Measurements from ENCODE around the gene HIF1AN. TPM values are rescaled to one million over a fixed set of nuclear protein-coding genes. Genes with fewer than 3 reads are reported as not detected.

The HIF1AN gene
- total RNA-seq, 1 donor from 2014 or later: 59.9 TPM

DNA sequence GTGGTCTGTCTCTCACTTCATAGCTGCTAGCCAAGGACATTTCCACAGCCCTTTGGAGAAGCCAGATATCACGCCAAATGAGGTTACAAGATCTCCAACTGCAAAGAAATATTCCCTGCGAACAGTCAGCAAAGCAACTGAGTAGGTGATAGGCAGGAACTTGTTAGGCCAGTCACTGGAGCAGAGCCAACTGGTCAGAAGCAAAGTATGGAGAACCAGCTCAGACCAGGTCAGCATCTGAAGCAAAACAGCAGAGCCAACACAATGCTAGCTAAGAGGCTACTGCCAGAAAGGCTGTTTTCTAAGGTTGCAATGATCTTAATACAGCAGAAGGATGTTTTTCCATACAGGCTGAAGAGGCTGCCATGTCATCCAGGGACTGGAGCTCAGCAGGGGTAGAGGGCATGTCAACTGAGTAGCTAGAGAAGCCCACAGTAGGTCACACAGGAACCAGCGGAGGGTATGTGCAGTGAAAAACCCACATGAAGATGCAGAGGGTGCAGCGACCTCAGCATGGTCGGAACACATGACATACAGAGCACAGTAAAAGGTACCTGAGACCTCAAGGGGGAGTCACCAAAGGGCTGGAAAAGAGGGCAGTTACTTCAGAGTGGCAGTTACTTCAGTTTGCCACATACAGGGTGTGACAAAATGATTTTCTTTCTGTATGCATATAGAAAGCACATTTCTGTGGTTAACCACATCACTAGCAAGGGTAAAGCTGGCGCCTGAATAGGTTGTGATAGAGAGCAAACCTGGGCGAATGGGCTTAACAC is 25.0 kb upstream of the HIF1AN start:
- no peaks in the 10 kb centered on the region for H3K27me3 Mint-ChIP-seq
- ChIA-PET POLR2A (no interaction called here), CTCF (interaction anchor here (1.2 to 2.9 kb wide), 2 partner anchors 8 to 11 kb away, joined by 3 to 15 read pairs; no protein-coding TSS in a partner anchor)
- H3K36me3 Mint-ChIP-seq (ENCODE audit: low read depth): peaks cover 37% of the 10 kb centered on the region
- ATAC-seq (ENCODE audit: low read depth) (no peak), DNase-seq (no peak)
- H3K27ac Mint-ChIP-seq: no peak overlapping the region
- intact Hi-C loops (cut with micrococcal nuclease): no loop called here
- TF ChIP-seq, protein P1, sequence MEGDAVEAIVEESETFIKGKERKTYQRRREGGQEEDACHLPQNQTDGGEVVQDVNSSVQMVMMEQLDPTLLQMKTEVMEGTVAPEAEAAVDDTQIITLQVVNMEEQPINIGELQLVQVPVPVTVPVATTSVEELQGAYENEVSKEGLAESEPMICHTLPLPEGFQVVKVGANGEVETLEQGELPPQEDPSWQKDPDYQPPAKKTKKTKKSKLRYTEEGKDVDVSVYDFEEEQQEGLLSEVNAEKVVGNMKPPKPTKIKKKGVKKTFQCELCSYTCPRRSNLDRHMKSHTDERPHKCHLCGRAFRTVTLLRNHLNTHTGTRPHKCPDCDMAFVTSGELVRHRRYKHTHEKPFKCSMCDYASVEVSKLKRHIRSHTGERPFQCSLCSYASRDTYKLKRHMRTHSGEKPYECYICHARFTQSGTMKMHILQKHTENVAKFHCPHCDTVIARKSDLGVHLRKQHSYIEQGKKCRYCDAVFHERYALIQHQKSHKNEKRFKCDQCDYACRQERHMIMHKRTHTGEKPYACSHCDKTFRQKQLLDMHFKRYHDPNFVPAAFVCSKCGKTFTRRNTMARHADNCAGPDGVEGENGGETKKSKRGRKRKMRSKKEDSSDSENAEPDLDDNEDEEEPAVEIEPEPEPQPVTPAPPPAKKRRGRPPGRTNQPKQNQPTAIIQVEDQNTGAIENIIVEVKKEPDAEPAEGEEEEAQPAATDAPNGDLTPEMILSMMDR (IDR thresholded peaks at IDR 0.05): no peak
- no peaks in the 10 kb centered on the region for H3K4me1 Mint-ChIP-seq
- H3K4me3 Mint-ChIP-seq: no peak overlapping the region
- H3K9me3 Mint-ChIP-seq: no peaks in the 10 kb centered on the region

DNA sequence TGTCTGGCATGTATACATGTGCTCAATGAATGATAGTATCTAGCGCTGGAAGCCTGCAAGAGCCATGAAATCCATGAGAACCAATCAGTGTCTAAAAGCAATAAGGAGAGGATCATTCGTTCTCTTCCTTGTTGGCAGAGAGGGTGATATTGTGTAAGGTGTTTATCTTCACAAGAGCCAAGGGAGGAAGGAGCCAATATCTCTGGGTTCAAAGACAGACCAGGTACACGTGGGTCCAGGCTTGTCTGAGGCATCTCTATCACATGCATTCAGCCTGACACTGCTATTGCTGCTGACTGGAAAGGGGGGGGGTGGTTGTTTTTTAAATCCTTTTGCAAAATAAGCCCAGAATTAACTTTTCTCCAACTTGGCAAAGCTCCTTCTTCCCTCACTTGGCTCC is 20.1 kb upstream of the HIF1AN start:
- TF ChIP-seq, protein P1 (IDR thresholded peaks at IDR 0.05): no peak
- Mint-ChIP-seq H3K4me1 (peaks cover 9% of the 10 kb centered on the region), H3K27ac (no peak overlapping the region), H3K36me3 (ENCODE audit: low read depth) (peaks cover 13% of the 10 kb centered on the region), H3K27me3 (peaks cover 10% of the 10 kb centered on the region), H3K4me3 (no peak overlapping the region), H3K9me3 (no peaks in the 10 kb centered on the region)
- no peak for ATAC-seq (ENCODE audit: low read depth)
- no peak for DNase-seq
- intact Hi-C loops (cut with micrococcal nuclease): loop anchor here (5.0 kb wide), 1 partner anchor 668 kb away; no protein-coding TSS in a partner anchor
- POLR2A ChIA-PET: interaction anchor here (0.6 kb wide), 1 partner anchor 42 kb away, joined by 3 read pairs; no protein-coding TSS in a partner anchor
- CTCF ChIA-PET: no interaction called here

DNA sequence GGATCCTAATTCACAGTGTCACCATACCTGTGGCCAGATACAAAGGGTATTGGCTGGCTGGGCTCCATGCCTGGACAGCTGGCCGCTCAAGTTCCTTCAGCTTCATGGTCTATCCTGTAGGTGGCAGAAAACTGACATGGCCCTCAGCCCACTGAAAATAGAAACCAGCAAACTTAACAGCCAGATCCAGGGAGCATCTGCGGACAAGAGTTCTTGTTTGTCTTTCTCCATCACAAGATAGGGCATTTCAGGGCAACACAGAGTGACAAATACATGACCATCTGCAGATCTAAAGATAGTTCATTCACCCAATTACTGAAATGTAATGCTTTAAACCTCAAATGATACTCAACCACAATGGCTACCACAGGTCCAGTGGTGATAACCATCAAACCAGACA is 18.9 kb upstream of the HIF1AN start:
- POLR2A ChIA-PET: no interaction called here
- intact Hi-C loops (cut with micrococcal nuclease): loop anchor here (5.0 kb wide), 1 partner anchor 670 kb away; no protein-coding TSS in a partner anchor
- ATAC-seq (ENCODE audit: low read depth) (no peak), DNase-seq (no peak)
- Mint-ChIP-seq H3K4me3 (no peak overlapping the region), H3K4me1 (peaks cover 9% of the 10 kb centered on the region), H3K9me3 (no peaks in the 10 kb centered on the region), H3K36me3 (ENCODE audit: low read depth) (peaks cover 17% of the 10 kb centered on the region), H3K27ac (no peak overlapping the region), H3K27me3 (peaks cover 10% of the 10 kb centered on the region)
- TF ChIP-seq, protein P1 (IDR thresholded peaks at IDR 0.05): no peak
- CTCF ChIA-PET: interaction anchor here (2.6 kb wide), 1 partner anchor 11 kb away, joined by 14 read pairs; no protein-coding TSS in a partner anchor

DNA sequence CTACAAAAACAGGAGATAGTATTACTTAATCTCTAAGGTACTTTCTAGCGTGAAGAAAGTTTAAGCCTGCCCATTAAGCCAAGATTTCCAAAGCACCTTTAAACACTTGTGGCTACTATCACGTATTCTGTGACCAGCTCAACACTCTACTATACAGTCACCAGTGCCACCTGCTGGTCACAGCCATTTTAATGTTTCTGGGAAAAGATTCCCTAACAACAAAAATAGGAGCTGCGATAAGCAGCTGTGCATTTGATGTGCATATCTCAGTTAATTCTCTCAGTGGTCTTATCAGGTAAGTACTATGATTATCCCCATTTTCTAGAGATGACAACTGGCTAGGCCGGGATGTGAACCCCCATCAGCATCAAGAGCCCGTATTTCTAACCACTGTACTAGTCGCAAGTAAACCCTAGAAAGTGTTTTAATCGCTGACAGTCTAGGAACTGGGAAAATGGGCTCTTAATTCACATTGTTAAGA is 16.9 kb upstream of the HIF1AN start:
- TF ChIP-seq, protein P1 (IDR thresholded peaks at IDR 0.05): no peak
- Mint-ChIP-seq H3K4me1 (peaks cover 9% of the 10 kb centered on the region), H3K4me3 (no peak overlapping the region), H3K9me3 (no peaks in the 10 kb centered on the region), H3K27me3 (peaks cover 10% of the 10 kb centered on the region), H3K27ac (no peak overlapping the region), H3K36me3 (ENCODE audit: low read depth) (peaks cover 27% of the 10 kb centered on the region)
- DNase-seq (no peak), ATAC-seq (ENCODE audit: low read depth) (peak; percentile 54)
- intact Hi-C loops (cut with micrococcal nuclease): loop anchor here (1.0 to 5.0 kb wide), 4 partner anchors 84 to 672 kb away; no protein-coding TSS in a partner anchor
- ChIA-PET CTCF (interaction anchor here (0.7 to 2.6 kb wide), 23 partner anchors 9 to 673 kb away, joined by 3 to 15 read pairs (median 5); partner anchors contain the start of genes HIF1AN and PKD2L1), POLR2A (interaction anchor here (0.7 to 1.2 kb wide), 2 partner anchors 26 to 173 kb away, joined by 3 read pairs; no protein-coding TSS in a partner anchor)

Data from activated B cell treated with CpG ODN at 0.5 μM for 24 hours (primary cell).